GM21423 (cell line): ENCODE results near the gene PPM1G.
"Not testable (repeated sequence)": the region's sequence is repeated elsewhere in the genome, so short reads cannot be mapped to it uniquely, and the experiment has no call there.

Experiments used
- ATAC-seq: cut with Tn5 transposase; IDR thresholded peaks from one replicate; pipeline ENCODE4 v1.9.1; 2021; ENCODE audit warnings: mild to moderate bottlenecking, moderate library complexity; ENCODE audit not compliant: unreplicated experiment

The PPM1G gene

GRCh38 chr2:27409321-27410073 lies at the start of gene PPM1G:
PPM1G (minus strand) TSS chr2:27409591; CDS start chr2:27409422, 169 bp downstream.
- peak; percentile 93 for ATAC-seq

- ATAC-seq: no peak
These were observed 44.6 kb upstream of the PPM1G start for GRCh38 chr2:27453968-27454367.

GRCh38 chr2:27451095-27451494 lies 41.7 kb upstream of the PPM1G start:
- ATAC-seq: no peak

GRCh38 chr2:27448381-27448780 lies 39.0 kb upstream of the PPM1G start:
- no peak for ATAC-seq

GRCh38 chr2:27446057-27446456 lies 36.7 kb upstream of the PPM1G start:
- no peak for ATAC-seq

- ATAC-seq: no peak
These were observed 36.2 kb upstream of the PPM1G start for GRCh38 chr2:27445615-27446014.

- ATAC-seq: no peak
These were observed 35.8 kb upstream of the PPM1G start for GRCh38 chr2:27445155-27445554.

- ATAC-seq: no peak
These were observed 33.5 kb upstream of the PPM1G start for GRCh38 chr2:27442920-27443282.

GRCh38 chr2:27441958-27442919 lies 32.8 kb upstream of the PPM1G start, which contains the start of gene KRTCAP3:
KRTCAP3 (plus strand) TSS chr2:27442381; CDS start chr2:27442413, 32 bp downstream.
- ATAC-seq: no peak

- no peak for ATAC-seq
These were observed 32.0 kb upstream of the PPM1G start for GRCh38 chr2:27441226-27441926.

GRCh38 chr2:27435628-27436027 lies 26.2 kb upstream of the PPM1G start:
- no peak for ATAC-seq

GRCh38 chr2:27431395-27431794 lies 22.0 kb upstream of the PPM1G start:
- ATAC-seq: no peak

- peak; percentile 70 for ATAC-seq
These were observed 19.7 kb upstream of the PPM1G start for GRCh38 chr2:27428978-27429541.

- peak; percentile 82 for ATAC-seq
These were observed 19.0 kb upstream of the PPM1G start, which contains the start of gene NRBP1 for GRCh38 chr2:27428213-27428977. NRBP1 (plus strand) TSS chr2:27428631; CDS start chr2:27433274, 4,643 bp downstream.

GRCh38 chr2:27427863-27428212 lies 18.4 kb upstream of the PPM1G start:
- no peak for ATAC-seq

GRCh38 chr2:27425039-27425438 lies 15.6 kb upstream of the PPM1G start:
- ATAC-seq: not testable (repeated sequence)

- no peak for ATAC-seq
These were observed 13.6 kb upstream of the PPM1G start for GRCh38 chr2:27422958-27423357.

GRCh38 chr2:27421660-27422250 lies 12.4 kb upstream of the PPM1G start:
- no peak for ATAC-seq

- no peak for ATAC-seq
These were observed 11.6 kb upstream of the PPM1G start for GRCh38 chr2:27420996-27421395.

- ATAC-seq: no peak
These were observed 6.8 kb upstream of the PPM1G start for GRCh38 chr2:27416151-27416550.
